Embryonic facial prominence (tissue), 1 donor: ENCODE data around the gene LRCOL1.

Source experiments
- DNase-seq: peaks from one replicate; pipeline ENCODE4 v3.0.0-alpha.2; 2016; ENCODE audit errors: extremely low spot score

Gene LRCOL1

DNA sequence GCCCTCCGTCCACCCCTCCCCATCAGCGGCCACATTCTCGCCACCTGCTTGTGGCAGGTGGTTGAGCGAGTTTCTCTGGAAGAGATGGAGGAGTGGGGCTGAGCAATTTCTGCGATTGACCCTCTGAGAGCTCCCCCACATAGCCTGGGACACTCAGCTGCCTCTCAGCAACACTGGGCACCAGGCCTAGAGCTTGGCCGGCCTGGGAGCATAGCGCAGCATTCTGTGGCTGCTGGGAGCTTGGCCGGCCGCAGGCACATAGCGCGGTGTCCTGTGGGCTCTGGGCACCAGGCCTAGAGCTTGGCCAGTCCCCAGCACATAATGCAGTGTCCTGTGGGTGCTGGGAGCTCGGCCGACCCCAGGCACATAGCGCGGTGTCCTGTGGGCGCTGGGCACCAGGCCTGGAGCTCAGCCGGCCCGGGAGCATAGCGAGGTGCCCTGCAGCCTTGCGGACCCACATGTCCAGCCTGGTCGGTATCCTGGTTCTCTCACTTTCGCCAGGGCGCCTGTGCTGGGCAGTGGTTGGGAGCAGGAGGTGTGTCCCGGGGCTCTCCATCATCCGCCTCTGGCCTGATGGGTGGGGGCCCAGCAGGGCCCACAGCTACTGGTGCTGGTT, 43.8 kb downstream of the LRCOL1 start:
- DNase-seq: no peak

DNA sequence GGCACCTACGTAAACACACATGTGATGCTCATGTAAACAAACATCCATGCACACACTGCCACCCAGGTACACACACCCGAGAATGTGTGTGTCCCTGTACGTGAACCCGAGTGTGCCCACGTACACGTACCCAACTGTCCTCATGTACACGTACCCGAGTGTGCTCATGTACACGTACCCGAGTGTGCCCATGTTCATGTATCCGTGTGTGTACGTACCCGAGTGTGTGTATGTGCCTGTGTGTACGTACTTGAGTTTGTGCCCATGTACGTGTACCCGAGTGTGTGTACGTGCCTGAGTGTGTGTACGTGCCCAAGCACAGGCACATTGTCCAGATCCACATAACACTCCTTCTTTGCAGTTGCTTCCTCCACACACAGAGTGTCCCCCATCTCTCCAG, 45.0 kb downstream of the LRCOL1 start:
- no peak for DNase-seq

DNA sequence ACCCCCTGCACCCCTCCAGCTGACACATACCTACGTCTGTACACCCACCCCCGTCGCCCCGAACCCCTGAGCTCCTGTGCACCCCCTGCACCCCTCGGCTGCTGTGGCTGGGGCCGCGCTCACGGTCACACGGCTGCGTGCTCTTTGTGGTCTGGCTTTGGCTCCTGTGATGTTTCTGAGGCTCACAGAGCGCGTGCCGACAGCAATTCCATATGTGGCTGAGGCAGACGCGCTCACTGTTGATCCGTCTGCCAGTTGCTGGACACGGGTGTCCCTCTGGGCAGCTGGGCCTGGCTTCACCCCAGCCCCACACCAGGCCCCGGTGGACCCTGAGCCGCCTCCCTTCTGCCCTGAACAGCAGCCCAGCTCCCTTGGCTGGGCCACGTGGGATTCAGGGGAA, 46.5 kb downstream of the LRCOL1 start:
- no peak for DNase-seq

GRCh38 chr12:132562489-132563021, 47.8 kb downstream of the LRCOL1 start:
- no peak for DNase-seq

DNA sequence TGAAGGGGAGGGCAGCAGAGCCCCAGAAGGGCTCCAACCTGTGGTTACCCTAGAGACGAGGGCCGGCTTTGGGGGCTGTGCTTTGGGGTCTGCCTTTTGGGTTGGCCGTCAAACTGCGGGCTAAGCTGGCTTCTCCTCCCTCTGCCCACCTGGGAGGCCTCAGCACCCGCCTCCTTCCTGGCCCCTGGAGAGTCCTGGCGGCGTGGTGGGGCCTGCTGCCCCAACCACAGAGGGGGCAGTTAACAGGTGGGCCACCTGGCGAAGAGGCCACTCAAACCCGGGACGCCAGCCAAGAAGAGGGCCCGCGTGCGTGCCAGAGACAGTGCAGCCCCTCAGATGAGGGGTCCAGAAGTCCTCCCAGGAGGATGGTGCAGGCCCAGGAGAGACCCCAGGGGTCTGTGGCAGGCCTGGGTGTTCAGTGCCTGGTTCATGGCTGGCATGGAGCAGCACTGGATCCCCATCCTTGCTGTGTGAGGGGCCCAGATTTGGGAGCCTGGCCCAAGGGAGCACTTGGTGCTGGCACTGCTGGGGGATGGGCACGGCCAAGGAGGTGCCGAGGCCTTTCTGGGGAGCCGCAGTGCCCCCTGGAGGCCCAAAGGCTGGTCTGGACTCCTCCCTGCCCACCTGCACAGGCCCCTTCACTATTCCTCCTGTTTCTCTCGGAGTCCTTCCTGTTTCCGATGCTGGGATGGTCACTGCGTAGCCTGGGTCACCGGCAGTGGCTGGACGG, 48.8 kb downstream of the LRCOL1 start:
- DNase-seq: no peak

DNA sequence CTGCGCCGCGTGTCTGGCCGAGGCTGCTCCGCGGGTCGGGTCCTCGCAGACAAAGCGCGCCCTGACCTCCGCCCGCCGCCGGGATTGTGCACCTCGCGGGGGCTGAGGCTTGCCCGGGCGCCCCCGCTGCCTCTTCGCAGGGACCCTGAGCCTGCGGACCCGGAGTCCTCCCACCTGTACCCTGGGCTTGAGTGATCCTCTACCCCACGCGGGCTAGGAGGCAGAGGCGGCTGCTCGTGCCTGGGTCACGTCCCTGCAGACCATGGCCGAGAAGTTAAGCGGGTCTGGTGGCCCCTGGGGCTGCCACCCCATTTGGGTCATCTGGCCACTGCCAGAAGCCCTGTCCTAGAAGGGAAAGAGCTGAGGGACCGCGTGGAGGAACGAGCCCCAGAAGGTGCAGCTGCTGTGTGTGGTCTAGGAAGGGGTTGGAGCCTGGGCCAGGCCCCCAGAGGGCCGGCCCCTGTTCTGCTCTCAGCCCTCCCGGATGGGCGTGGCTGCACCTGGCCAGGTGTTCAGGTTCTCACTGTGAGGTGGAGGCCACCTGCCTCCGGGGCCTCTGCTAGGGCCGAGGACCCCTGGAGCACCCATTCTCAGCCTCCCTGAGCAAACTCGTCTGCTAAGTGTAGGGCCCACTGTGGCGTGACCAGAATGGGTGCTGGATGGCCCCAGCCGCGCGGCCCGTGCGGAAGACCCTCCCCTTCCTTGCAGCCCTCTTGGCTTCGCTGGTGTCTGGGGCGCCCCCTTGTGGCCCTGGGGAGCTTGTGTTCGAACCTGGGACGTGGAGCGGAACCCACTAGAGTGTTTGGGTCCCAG, 49.6 kb downstream of the LRCOL1 start:
- DNase-seq: peak; percentile 23

GRCh38 chr12:132560364-132560613, 50.1 kb downstream of the LRCOL1 start:
- DNase-seq: no peak

- DNase-seq: no peak
Observed at GRCh38 chr12:132559652-132560363, 50.6 kb downstream of the LRCOL1 start.

DNA sequence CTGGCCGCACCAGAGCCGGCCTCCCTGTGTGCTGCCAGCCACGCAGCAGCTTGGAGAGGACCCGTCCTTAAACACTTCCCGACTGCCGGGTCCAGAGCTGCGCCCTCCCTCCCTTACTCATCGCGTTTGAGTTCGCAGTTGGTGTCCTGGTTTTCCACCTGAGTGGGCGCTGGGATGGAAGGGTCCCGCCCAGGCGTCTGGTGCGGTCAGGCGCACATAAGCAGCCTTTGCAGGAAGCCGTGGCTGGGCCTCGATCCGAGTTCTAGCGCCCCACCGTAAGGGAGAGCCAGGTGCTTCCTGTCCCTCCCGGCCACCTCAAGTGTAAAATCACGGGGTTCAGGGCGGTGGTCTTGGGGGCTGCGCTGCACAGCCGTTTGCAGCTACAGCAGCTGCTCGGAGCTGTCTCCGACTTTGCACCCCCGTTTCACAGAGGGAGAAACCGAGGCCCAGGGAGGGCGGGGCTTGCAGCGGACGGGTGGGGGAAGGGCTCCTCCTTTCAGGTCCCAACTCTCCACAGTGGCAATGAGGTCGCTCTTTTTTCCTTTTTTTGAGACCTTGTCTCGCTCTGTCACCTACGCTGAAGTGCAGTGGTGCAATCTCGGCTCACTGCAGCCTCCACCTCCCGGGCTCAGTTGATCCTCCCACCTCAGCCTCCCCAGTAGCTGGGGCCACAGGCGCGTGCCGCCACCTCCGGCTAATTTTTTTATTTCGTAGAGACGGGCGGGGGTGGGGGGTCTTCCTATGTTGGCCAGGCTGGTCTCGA, 51.3 kb downstream of the LRCOL1 start:
- no peak for DNase-seq

- DNase-seq: no peak
Observed at GRCh38 chr12:132558042-132558856, 52.1 kb downstream of the LRCOL1 start.

GRCh38 chr12:132557291-132558015, 52.9 kb downstream of the LRCOL1 start:
- DNase-seq: no peak

- no peak for DNase-seq
Observed at GRCh38 chr12:132556801-132557200, 53.6 kb downstream of the LRCOL1 start.

DNA sequence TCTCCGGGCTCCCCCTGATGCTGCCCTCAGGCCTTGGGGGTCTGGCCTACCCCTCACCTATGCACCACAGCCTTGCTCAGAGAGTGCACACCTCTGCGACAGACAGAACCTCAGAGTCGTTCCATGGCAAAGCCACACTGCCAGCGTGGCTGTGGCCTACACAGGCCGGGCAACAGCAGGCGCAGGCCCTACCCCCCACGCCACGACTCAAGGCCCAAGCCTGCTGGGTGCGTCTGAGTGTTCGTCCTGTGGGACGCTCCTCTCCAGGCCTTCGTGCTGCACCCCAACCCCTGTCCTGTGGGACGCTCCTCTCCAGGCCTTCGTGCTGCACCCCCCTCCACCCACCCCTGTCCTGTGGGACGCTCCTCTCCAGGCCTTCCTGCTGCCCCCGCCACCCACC, 54.2 kb downstream of the LRCOL1 start:
- DNase-seq: no peak

- DNase-seq: no peak
Observed at GRCh38 chr12:132555686-132556085, 54.7 kb downstream of the LRCOL1 start.

- no peak for DNase-seq
Observed at GRCh38 chr12:132554845-132555630, 55.3 kb downstream of the LRCOL1 start.
